Stimulated activated naive B cell treated with anti-CD40 and anti-IgM and Interleukin-4, amounts not matched to agents 10 μg/mL and 1 μg/mL and 100 μg/mL, for 72 hours (primary cell): ENCODE data around the gene SCO2.

Experiments
- ATAC-seq, 2 donors: fragments of 150-1000 bp; cut with Tn5 transposase; replicated peaks; 2 replicates each; pipeline ENCODE4 v1.10.0; 2021; ENCODE audit warnings: moderate library complexity in 1 of 2
- DNase-seq: peaks from one replicate; pipeline ENCODE4 v3.0.0; 2021
- H3K27ac Mint-ChIP-seq: one replicate; pipeline ENCODE4 v1.8.0; 2022; ENCODE audit warnings: mild to moderate bottlenecking, mixed read lengths
- H3K27me3 Mint-ChIP-seq, 2 donors: one replicate each; pipeline ENCODE4 v1.8.0; 2022; ENCODE audit warnings: mixed read lengths in 2 of 2
- H3K36me3 Mint-ChIP-seq, 2 donors: one replicate each; pipeline ENCODE4 v1.8.0; 2022; ENCODE audit warnings: mixed read lengths in 2 of 2, mild to moderate bottlenecking in 1 of 2
- H3K4me1 Mint-ChIP-seq, 2 donors: one replicate each; pipeline ENCODE4 v1.8.0; 2022; ENCODE audit warnings: mixed read lengths in 2 of 2, mild to moderate bottlenecking in 1 of 2
- H3K4me3 Mint-ChIP-seq, 2 donors: one replicate each; pipeline ENCODE4 v1.8.0; 2022; ENCODE audit warnings: mild to moderate bottlenecking in 2 of 2, mixed read lengths in 2 of 2, moderate library complexity in 1 of 2
- H3K9me3 Mint-ChIP-seq, 2 donors: one replicate each; pipeline ENCODE4 v1.8.0; 2022; ENCODE audit warnings: mixed read lengths in 2 of 2, mild to moderate bottlenecking in 1 of 2

SCO2 gene, protein sequence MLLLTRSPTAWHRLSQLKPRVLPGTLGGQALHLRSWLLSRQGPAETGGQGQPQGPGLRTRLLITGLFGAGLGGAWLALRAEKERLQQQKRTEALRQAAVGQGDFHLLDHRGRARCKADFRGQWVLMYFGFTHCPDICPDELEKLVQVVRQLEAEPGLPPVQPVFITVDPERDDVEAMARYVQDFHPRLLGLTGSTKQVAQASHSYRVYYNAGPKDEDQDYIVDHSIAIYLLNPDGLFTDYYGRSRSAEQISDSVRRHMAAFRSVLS

DNA sequence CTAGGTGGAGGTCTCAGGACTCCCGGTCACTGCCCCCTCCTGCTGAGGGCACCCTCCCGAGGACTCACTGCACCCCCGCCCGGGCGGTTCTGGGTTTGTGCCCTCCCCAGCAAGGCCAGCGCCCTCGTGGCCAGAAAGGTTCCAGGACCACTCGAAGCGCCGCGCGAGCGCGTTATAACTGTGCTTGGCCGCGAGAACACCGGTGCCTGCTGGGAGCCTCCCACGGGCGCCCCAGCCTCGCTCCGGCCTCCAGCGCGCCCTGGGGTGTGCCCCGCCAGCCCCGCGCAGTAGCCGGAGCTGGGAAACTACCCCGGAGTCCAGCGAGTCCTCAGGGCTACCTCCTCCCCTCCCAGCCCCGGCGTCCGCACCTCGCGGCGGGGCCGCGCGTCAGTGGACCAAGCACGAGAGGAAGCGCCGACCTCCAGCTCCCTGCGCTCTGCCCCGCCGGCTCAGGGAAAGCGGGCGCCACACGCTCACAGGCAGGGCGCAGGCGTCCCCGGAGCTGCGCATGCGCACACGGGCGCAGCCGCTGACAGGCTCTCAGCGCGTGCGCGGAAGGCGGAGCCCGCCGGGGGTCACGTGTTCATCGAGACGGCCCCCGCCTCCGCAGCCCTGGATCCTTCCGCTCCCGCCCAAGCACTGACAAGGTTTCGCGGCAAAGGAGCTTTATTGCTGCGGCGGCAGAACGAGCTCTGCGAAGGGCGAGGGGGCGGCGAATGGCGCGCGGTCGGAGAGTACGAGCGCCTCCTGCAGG, at the start of gene SCO2:
Gene SCO2 (minus strand): TSS at position 495 of the 754 bp plus-strand sequence. CDS start 1,187 bp downstream, outside the sequence.
- DNase-seq (peak; percentile 96), ATAC-seq (peak; percentile 57)
- peaks cover 52 to 54% of the 10 kb centered on the region in 2 donors for H3K36me3 Mint-ChIP-seq
- H3K4me3 Mint-ChIP-seq = peak within 1 kb of the TSS; percentile 92 to 93
- no peaks in the 10 kb centered on the region for H3K9me3 Mint-ChIP-seq
- peaks cover 38 to 66% of the 10 kb centered on the region in 2 donors for H3K4me1 Mint-ChIP-seq
- H3K27ac Mint-ChIP-seq = peak within 1 kb of the TSS; percentile 96
- H3K27me3 Mint-ChIP-seq = no peaks in the 10 kb centered on the region

DNA sequence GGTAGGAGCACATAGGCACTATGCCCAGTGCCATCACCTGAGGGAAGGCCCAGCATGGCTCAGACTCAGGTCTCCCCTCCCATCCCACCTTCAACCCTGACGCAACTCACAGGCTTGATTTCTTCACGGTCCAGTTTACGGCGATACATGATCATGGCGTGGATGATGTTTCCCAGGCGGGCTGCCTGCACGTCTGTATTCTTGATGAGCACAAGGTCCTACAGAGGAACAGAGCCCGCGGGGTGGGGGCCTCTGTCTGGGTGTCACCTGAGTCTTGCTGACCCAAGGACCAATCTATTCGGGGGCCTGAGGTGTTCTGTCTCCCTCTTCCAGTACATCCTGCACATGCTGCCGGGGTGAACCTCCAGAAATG, 49.0 kb upstream of the SCO2 start:
- H3K27ac Mint-ChIP-seq = no peak overlapping the region
- no peak for DNase-seq
- ATAC-seq = no peak
- peaks cover 2 to 8% of the 10 kb centered on the region in 2 donors for H3K4me1 Mint-ChIP-seq
- H3K36me3 Mint-ChIP-seq = peaks cover 49 to 68% of the 10 kb centered on the region in 2 donors
- no peaks in the 10 kb centered on the region for H3K9me3 Mint-ChIP-seq
- no peak overlapping the region for H3K4me3 Mint-ChIP-seq
- H3K27me3 Mint-ChIP-seq = no peaks in the 10 kb centered on the region

DNA sequence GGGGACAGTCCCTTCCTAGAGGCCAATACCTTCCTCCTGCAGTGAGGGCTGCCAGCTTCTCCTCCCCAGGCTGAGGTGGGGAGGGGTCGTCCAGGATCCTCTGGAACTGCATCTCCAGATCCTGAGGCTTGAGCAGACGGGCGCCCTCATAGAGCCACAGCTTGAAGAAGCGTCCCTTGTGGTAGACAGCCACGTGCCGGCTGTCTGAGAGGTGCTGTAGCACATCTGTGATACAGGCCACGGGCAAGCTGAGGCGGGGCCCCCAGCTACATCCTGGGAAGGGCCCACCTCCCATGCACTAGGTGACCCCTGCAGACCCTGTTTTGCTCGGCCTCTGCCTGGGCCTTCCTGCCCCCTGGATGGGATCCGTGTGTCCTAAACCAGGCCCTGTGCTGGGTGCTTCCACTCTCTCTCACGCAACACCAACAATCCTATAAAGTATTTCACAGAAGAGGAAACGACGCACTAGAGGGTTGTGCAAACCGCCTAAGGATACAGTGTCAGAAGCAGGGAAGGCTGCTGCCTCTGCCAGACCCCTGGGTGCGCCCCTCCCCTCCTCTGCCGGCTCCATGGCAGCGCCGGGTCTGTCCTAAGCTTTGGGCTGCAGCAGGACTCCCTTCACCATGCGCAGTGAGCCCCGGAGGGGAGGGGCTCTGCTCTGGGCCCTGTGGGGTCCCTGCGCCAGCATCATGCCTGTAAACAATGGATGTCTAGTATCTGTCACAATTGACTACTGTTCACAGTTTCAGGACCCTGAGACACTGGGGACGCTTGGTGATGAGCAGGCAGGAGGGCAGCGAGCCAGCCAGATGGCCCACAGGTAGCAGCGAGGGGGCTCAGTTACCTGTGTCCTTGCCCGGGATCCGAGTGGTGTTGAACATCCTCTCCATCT, 48.3 kb upstream of the SCO2 start:
- Mint-ChIP-seq H3K9me3 (no peaks in the 10 kb centered on the region), H3K27ac (no peak overlapping the region), H3K36me3 (peaks cover 53 to 72% of the 10 kb centered on the region in 2 donors)

DNA sequence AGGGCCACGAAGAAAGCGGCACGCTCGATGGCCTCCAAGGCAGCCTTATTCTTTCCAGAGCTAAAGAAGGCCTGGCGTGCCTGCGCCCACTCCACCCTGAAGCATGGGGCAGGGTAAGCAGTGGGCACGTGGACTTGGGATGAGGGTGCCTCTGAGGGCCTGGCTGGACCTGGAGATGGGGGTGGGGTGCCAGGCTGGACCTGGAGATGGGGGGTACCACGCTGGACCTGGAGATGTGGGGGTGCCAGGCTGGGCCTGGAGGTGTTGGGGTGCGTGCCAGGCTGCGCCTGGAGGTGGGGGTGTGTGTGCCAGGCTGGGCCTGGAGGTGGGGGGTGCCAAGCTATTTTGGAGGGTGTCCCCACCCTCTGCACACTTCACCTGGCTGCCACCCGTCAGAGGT, 47.6 kb upstream of the SCO2 start:
- DNase-seq (no peak), ATAC-seq (no peak)
- Mint-ChIP-seq H3K27ac (no peak overlapping the region), H3K4me3 (no peak overlapping the region), H3K9me3 (no peaks in the 10 kb centered on the region), H3K36me3 (peaks cover 53 to 75% of the 10 kb centered on the region in 2 donors), H3K4me1 (peaks cover 0 to 8% of the 10 kb centered on the region in 2 donors), H3K27me3 (no peaks in the 10 kb centered on the region)

More for the DNA sequence above, 48.3 kb upstream of the SCO2 start:
- ATAC-seq (no peak), DNase-seq (no peak)
- H3K4me1 Mint-ChIP-seq = peaks cover 0 to 8% of the 10 kb centered on the region in 2 donors
- no peaks in the 10 kb centered on the region for H3K27me3 Mint-ChIP-seq
- H3K4me3 Mint-ChIP-seq = no peak overlapping the region

DNA sequence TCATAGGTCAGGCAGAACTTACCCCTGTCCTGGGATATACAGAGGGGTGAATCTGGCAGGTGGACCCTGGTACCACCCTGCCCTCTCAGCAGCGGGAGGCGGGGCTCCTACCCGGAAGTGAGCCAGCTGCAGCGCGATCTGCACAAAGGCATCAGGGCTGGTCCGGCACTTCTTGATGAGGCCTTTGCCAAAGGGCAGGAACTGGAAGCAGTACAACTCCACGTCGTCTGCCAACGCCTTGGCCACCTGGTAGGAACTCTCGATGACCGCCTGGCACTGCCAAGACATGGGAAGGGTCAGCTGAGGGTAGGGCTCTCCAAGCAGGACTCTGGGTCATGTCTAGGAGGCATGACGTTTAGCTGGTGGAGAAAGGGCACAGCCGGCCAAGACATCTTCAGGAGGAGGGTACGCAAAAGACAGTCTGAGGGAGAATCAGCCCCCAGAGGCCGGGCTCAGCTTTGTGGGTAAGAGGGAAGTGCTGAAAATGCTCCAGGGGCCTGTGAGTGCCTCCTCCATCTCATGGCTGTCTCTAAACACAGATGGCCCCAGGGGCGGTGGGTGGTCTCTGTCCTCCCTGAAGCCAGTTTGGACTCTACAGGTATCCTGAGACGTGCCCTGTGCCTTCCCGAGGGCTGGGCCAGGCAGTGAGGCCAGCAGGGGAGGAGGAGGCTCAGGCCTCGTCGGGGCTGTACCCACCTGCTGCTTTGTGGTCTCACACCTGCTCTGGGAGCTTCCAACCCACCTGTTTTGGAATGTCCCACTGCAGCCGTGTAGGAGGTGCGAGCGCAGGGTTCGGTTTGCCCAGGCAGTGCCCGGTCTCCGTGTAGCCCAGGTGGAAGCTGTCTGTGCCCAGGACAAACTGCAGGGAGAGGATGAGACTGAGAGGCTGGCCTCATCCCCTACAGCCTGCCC, 46.1 kb upstream of the SCO2 start:
- DNase-seq = no peak
- no peaks in the 10 kb centered on the region for H3K27me3 Mint-ChIP-seq
- H3K4me1 Mint-ChIP-seq = peaks cover 0 to 5% of the 10 kb centered on the region in 2 donors
- H3K27ac Mint-ChIP-seq = peak overlapping the region; percentile 77
- H3K4me3 Mint-ChIP-seq = no peak overlapping the region
- H3K36me3 Mint-ChIP-seq = peaks cover 51 to 69% of the 10 kb centered on the region in 2 donors
- no peak for ATAC-seq
- H3K9me3 Mint-ChIP-seq = no peaks in the 10 kb centered on the region

DNA sequence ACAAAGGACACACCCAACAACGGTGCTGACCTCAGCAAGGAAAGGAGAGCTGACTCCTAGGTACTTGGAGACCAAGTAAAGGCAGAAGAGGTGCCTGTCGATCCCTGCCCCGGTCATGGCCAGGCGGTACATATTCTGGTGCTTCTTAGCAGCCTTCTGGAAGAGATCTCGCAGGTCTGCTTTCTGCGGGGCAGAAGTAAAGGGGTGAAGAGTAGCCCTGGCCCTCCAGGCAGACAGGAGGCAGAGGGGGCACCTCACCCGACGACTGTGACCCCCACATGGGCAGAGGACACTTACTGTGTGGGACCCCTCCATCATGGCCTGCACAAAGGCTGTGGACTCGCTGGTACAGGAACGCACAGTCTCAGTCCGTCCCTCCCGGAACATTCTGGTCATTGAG, 45.5 kb upstream of the SCO2 start:
- peaks cover 45 to 63% of the 10 kb centered on the region in 2 donors for H3K36me3 Mint-ChIP-seq
- H3K9me3 Mint-ChIP-seq = no peaks in the 10 kb centered on the region
- no peak overlapping the region for H3K4me3 Mint-ChIP-seq
- H3K27me3 Mint-ChIP-seq = no peaks in the 10 kb centered on the region
- no peak for ATAC-seq
- H3K27ac Mint-ChIP-seq = no peak overlapping the region
- no peak for DNase-seq
- peaks cover 0 to 5% of the 10 kb centered on the region in 2 donors for H3K4me1 Mint-ChIP-seq

DNA sequence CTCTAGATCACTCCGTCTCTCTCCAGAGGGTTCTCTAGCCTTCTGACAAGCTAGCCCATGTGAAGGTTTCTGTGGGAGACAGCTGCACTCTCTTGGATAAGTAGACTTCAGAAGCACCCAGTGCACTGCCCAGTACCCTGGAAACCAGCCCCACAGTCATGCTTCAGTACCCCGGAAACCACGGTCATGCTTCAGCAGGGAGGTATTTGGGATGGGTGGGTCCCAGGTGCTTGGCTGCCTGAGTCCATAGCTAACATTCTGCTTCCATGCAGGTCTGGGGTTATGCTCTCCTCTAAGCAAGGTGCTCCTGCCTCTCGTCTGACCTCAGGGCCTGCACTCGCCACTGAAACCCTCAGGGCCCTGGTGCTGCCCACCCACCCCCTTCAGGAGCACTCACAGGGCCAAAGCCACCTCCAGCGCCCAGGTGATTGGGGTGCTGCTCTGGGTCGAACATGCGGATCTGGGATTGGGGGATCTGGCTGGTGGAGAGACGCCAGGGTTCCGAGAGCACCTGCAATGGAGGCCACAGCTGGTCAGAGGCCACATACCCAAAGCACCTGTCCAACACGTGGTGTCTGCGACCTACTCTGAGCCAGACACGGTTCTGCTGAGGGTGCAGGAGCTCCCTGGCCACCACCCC, 44.6 kb upstream of the SCO2 start:
- Mint-ChIP-seq H3K4me3 (no peak overlapping the region), H3K27ac (no peak overlapping the region), H3K9me3 (no peaks in the 10 kb centered on the region), H3K36me3 (peaks cover 44 to 57% of the 10 kb centered on the region in 2 donors), H3K27me3 (no peaks in the 10 kb centered on the region), H3K4me1 (peaks cover 0 to 5% of the 10 kb centered on the region in 2 donors)
- ATAC-seq (no peak), DNase-seq (no peak)

DNA sequence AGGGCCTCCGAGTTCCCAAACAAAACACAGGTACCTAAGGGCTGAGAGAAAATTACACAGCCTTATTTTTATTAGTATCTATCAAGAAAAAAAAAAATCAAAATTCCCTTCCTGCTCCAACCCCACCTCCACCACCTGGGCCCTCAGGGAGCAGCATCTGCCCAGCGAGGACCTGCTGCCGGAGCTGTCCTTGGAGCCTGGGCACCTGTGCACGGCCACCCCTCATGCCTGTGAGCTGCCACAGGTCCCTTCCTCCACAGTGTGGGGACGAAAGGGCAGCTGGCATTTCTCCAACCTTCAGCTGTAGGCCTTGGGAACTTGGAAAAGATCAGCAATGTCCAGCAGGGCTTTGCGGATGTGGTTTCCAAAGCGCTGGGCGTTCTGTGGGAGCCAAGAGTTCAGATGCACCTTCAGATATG, 43.7 kb upstream of the SCO2 start:
- Mint-ChIP-seq H3K9me3 (no peaks in the 10 kb centered on the region), H3K4me1 (peaks cover 0 to 7% of the 10 kb centered on the region in 2 donors), H3K4me3 (no peak overlapping the region), H3K27me3 (no peaks in the 10 kb centered on the region), H3K27ac (no peak overlapping the region), H3K36me3 (peaks cover 38 to 52% of the 10 kb centered on the region in 2 donors)
- DNase-seq = no peak
- no peak for ATAC-seq

DNA sequence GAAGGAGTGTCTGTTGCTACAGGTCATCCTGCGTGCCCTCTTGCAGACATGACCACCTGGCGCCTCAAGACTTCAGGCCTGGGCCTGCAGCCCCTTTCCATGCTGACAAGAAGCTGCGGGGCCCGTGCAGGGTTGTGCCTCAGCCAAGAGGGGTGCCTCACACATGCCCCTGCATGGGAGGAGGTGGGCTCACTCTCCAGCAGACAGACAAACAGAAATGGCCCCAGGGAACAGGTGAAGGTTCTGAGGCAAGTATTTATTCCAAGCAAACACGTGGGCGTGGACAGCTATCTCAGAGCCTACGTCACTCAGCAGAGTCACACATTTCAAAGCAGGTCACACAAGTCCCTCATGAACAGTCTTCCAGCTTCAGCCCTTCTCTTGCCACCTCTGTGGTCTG, 43.2 kb upstream of the SCO2 start:
- Mint-ChIP-seq H3K27me3 (no peaks in the 10 kb centered on the region), H3K4me3 (no peak overlapping the region), H3K27ac (no peak overlapping the region), H3K4me1 (peaks cover 2 to 7% of the 10 kb centered on the region in 2 donors), H3K36me3 (peaks cover 37 to 49% of the 10 kb centered on the region in 2 donors), H3K9me3 (no peaks in the 10 kb centered on the region)
- ATAC-seq (no peak), DNase-seq (no peak)

DNA sequence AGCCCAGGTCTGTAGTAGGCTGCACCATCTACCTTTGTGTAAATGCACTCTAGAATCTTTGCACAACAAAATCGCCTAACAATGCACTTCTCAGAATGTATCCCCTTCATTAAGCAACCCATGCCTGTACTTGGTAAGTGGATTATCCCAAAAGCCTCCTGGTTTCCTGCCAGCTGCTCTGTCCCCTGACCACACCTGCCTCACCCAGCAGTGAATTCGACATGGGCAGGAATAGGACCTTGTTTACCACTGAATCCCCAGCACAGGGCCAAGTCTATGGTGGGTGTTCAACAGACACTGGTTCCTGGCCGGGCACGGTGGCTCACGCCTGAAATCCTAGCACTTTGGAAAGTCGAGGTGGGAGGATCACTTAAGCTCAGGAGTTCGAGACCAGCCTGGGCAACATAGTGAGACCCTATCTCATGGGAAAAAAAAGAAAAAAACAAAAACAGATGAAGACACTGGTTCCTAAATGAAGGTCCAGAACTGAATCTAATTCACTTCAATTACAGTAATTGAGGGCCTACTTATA, 42.4 kb upstream of the SCO2 start:
- H3K36me3 Mint-ChIP-seq = peaks cover 35 to 47% of the 10 kb centered on the region in 2 donors

DNA sequence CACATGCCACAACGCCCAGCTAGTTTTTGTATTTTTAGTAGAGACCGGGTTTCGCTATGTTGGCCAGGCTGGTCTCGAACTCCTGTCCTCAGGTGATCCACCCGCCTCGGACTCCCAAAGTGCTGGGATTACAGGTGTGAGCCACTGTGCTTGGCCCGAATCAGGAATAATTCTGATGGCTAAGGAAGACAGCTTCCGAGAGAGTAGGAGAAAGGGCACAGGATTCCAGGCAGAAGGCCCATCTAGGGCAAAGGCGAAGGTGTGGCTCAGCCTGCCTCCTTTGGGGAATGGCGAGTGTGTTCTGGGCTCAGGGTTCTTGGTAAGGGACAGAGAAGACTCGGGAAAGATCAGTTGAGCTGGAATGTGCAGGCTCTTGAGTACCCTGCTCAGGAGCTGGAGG, 38.9 kb upstream of the SCO2 start:
- H3K27me3 Mint-ChIP-seq = no peaks in the 10 kb centered on the region
- peaks cover 13 to 15% of the 10 kb centered on the region in 2 donors for H3K4me1 Mint-ChIP-seq
- ATAC-seq (no peak), DNase-seq (no peak)
- no peaks in the 10 kb centered on the region for H3K9me3 Mint-ChIP-seq
- peaks cover 14% of the 10 kb centered on the region in 2 donors for H3K36me3 Mint-ChIP-seq
- no peak overlapping the region for H3K27ac Mint-ChIP-seq
- no peak overlapping the region for H3K4me3 Mint-ChIP-seq

More for the DNA sequence above, 42.4 kb upstream of the SCO2 start:
- H3K27me3 Mint-ChIP-seq = no peaks in the 10 kb centered on the region
- peaks cover 10 to 14% of the 10 kb centered on the region in 2 donors for H3K4me1 Mint-ChIP-seq
- ATAC-seq = no peak
- H3K27ac Mint-ChIP-seq = no peak overlapping the region
- no peak for DNase-seq
- no peak overlapping the region for H3K4me3 Mint-ChIP-seq
- H3K9me3 Mint-ChIP-seq = no peaks in the 10 kb centered on the region

DNA sequence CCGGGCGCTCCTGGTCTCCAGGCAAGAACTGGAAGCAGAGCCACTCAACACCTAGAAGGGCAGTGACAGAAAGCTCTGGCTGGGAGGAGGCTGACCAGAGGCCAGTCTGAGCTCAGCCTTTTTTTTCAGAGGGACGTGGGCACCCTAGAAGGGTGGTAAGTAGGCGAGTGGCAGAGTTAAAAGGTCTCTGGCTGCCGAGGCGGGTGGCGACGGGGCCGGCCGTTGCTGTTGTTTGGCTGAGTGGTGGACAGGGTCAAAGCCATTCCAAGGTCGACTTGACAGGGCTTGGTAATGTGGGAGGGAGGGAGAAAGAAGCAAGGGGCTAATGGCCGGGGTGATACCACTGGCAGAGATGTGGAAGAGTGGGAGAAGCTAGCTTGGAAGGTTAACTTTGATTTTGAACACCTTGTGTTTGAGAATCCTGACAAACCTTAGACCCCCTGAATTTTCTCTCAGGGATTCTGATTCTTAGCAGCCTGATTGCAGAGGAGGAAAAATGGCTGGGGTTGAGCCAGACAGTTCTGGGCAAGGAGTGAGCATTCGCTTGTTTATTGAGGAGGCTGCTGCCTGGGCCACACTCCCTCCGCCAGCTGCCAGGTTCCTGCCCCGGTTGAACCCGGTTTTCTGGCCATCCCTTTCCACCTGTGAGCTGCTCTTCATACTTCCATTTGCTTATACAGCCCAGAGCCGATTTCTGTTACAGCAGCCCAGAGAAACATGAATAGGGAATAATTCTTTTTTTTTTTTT, 38.2 kb upstream of the SCO2 start:
- DNase-seq (no peak), ATAC-seq (peak; percentile 2 to 5)
- Mint-ChIP-seq H3K9me3 (no peaks in the 10 kb centered on the region), H3K4me1 (peaks cover 13 to 15% of the 10 kb centered on the region in 2 donors), H3K27me3 (no peaks in the 10 kb centered on the region), H3K27ac (peak overlapping the region; percentile 78), H3K36me3 (peaks cover 7% of the 10 kb centered on the region in 2 donors), H3K4me3 (peak overlapping the region; percentile 83 to 90)
